GM18511 (cell line): ENCODE measurements around the gene ERG28.
"Not testable (repeated sequence)": the region's sequence is repeated elsewhere in the genome, so short reads cannot be mapped to it uniquely, and the experiment has no call there.

Experiments used
- ATAC-seq: cut with Tn5 transposase; IDR thresholded peaks from one replicate; pipeline ENCODE4 v1.9.1; 2021; ENCODE audit warnings: mild to moderate bottlenecking, moderate library complexity; ENCODE audit not compliant: unreplicated experiment

ERG28 gene

GRCh38 chr14:75627406-75627805 lies 33.3 kb downstream of the ERG28 start:
- ATAC-seq: no peak

GRCh38 chr14:75626863-75627262 lies 33.8 kb downstream of the ERG28 start:
- ATAC-seq: no peak

GRCh38 chr14:75626396-75626795 lies 34.3 kb downstream of the ERG28 start:
- no peak for ATAC-seq

GRCh38 chr14:75625034-75625433 lies 35.6 kb downstream of the ERG28 start:
- no peak for ATAC-seq

GRCh38 chr14:75619548-75619947 lies 41.1 kb downstream of the ERG28 start:
- ATAC-seq: no peak

- ATAC-seq: no peak
Measured at GRCh38 chr14:75615200-75615599, 45.5 kb downstream of the ERG28 start.

GRCh38 chr14:75614179-75614578 lies 46.5 kb downstream of the ERG28 start:
- no peak for ATAC-seq

- ATAC-seq: no peak
Measured at GRCh38 chr14:75612157-75612556, 48.5 kb downstream of the ERG28 start.

- ATAC-seq: no peak
Measured at GRCh38 chr14:75610834-75611233, 49.8 kb downstream of the ERG28 start.

GRCh38 chr14:75609606-75610475 lies 50.8 kb downstream of the ERG28 start:
- ATAC-seq: no peak

- ATAC-seq: no peak
Measured at GRCh38 chr14:75609116-75609515, 51.6 kb downstream of the ERG28 start.

GRCh38 chr14:75607842-75608640 lies 52.6 kb downstream of the ERG28 start:
- no peak for ATAC-seq

GRCh38 chr14:75607044-75607443 lies 53.6 kb downstream of the ERG28 start:
- ATAC-seq: no peak

- no peak for ATAC-seq
Measured at GRCh38 chr14:75605916-75606315, 54.8 kb downstream of the ERG28 start.

- no peak for ATAC-seq
Measured at GRCh38 chr14:75604979-75605851, 55.5 kb downstream of the ERG28 start.

GRCh38 chr14:75602503-75602902 lies 58.2 kb downstream of the ERG28 start:
- no peak for ATAC-seq

- not testable (repeated sequence) for ATAC-seq
Measured at GRCh38 chr14:75601061-75601460, 59.6 kb downstream of the ERG28 start.

GRCh38 chr14:75600100-75600499 lies 60.6 kb downstream of the ERG28 start:
- not testable (repeated sequence) for ATAC-seq
